Islet of Langerhans (tissue), 1 donor: ENCODE data around the gene PGAM5.

Experiments
- FAIRE-seq: peaks from one replicate; lab custom pipeline; 2011; peaks lifted over from hg19 to GRCh38; lab: Jason Lieb, UNC

Gene PGAM5

DNA sequence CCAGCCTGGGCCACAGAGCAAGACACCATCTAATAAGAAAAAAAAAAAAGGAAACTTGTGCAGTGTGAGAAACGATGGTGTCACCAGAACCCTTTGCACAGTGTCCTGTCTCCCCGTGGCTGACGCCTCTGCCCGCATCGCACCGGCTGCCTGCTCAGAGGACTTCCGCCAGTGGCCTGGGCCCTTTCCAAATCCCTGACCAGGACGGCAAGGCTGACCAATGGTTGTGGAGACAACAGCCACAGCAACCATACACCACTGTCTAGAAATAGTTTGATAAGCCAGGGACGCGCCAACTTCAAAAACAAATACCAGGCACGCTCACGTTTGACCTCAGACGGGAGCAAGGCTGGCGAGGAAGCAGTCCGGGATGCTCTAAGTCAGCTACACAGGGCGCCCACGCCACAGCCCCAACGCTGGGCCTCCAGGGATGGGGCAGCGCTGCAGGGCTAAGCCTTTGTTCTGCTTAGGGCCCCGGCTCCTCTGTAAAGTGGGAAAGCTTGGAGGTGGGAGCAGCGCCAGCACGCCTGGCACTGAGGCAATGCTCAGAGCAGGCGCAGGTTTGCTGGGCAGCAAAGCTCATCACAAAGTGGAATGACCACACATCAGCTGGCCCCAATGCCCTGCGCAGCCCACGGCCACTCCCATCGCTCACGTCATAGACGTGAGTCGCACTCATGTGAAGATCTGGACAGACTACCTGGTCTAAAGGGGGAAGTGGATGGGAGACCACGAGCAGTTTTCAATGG is 12.5 kb downstream of the PGAM5 start:
- FAIRE-seq = no peak

DNA sequence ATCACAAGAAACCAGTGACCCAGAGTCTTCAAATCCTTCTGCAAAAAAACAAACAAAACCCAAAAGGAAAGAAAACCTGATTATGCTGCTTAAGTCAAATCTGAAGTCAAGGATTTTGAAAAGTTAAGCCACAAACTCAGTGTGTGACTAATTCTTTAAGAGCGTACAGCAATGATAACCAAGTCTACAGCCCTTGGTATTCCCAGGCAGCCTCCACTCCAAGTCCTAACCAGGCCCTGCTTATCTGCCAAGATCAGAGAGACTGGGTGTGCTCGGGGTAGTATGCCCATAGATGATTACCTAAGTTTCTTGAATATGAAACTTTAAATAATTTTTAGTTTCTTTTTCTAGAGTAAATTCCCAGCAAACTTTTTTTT is 13.1 kb downstream of the PGAM5 start:
- no peak for FAIRE-seq

DNA sequence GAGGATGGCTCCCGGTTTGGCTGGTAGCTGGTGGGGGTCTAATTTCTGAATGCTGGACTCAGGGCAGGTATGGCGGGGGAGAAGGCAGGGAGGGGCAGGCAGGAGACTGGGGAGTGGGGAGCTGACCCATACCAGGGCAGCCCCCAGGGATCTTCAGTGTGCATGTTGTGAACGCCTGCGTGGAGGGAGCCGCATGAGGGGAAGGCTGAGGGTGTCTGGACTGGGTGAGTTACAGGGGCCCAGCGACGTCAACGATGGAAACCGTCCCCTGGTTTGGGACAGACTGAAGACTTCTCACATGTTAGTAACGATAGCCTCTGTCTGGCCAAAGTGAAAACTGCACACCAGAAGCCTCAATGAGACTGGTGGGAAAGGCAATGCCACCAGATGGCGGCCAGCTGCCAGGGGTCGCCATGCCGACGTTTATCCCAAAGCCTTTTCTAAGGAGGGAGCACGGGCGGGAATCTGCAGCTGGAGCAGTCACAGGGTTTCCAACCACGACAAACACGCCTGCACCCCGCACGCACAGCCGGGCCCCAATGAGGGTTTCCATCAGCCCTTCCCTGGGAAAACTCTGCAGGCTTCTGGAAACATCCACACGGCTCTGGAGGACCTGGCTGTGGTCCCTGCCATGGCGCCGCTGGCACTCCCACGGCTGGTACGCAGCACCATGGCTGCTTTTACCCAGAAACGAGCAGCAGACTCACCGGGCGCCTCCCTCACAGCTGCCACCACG is 14.0 kb downstream of the PGAM5 start:
- FAIRE-seq = no peak

- no peak for FAIRE-seq
Observed at GRCh38 chr12:132726386-132726785, 15.7 kb downstream of the PGAM5 start.

- FAIRE-seq = no peak
Observed at GRCh38 chr12:132727091-132727794, 16.6 kb downstream of the PGAM5 start.

DNA sequence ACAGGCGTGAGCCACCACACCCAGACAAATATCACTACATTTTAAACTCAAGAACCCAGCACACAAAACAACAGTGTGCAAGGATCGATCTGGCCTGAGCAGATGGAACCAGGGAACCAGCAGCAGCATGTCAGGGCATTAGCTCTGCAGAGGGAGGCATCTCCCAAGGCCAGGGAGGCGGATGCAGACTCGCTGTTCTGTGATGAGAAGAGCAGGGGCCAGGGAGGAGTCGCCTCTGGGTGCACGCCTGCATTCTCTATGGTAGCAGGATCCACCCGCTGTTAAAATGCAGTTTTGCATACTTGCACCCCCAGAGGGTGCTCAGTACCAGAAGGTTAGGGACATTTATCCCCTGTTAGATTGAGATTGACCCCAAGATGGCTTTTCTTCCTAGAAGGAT is 17.9 kb downstream of the PGAM5 start:
- no peak for FAIRE-seq

DNA sequence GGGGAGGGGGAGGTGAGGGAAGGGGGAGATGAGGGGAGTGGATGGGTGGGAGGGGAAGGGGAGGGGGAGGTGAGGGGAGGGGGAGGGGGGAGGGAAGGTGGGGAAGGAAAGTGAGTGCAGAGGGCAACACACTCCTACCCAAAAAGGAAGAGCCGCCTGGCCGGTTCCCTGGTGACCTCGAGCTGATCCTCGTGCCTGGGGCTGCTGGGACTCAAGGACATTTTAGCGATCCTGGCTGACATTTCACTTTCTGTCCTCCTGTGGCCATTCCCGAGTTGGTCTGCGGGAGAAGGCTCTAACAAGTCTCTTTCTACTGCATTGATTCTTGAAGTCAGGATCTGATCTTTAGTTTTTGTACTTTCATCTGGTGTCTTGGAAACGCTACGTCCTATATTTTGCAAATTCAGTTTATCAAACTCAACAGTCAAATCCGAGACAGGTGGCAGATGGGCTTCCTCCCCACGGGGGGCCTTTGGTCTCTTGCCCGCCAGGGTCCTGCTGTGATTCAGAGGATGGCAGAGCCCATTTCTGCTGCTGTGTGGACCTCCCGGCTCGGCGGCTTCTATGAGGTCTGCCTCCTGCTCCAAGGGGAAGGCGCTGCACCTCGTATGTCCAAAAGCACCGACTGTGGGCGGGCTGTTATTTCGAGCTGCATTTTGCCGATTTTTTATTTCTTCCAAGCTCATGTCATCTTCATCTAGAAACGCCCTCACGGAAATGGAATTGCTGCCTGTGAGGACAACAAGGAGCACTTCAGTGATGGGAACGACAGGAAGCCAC is 19.1 kb downstream of the PGAM5 start:
- no peak for FAIRE-seq

DNA sequence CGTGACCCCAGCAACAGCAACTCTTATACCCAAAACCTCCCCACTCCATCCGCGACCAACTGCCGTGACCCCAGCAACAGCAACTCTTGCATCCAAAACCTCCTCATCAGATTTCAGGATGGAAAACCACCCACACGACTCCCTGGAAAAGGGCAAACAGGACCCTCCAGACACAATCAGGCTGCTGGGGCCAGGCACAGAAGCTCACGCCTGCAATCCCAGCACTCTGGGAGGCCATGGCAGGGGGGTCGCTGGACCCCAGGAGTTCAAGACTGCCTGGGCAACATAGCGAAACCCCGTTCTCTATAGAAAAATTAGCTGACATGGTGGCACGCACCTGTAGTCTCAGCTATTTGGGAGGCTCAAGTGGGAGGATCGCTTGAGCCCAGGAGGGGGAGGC is 19.7 kb downstream of the PGAM5 start:
- no peak for FAIRE-seq

DNA sequence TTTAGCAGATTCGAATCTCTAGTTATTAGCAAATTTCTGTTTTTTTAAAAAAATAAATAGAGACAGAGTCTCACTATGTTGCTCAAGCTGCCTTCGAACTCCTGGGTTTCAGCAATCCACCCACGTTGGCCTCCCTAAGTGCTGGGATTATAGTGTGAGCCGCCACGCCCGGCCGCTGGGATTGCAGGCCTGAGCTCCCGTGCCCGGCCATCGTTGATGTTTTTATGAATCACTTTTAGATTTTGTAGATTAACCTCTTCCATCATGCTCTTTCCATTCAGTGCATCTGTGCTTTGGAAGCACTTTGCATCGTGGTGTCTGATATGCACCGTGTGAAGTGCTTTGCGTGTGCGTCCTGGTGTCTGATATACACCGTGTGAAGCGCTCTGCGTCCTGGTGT is 20.9 kb downstream of the PGAM5 start:
- FAIRE-seq = no peak

DNA sequence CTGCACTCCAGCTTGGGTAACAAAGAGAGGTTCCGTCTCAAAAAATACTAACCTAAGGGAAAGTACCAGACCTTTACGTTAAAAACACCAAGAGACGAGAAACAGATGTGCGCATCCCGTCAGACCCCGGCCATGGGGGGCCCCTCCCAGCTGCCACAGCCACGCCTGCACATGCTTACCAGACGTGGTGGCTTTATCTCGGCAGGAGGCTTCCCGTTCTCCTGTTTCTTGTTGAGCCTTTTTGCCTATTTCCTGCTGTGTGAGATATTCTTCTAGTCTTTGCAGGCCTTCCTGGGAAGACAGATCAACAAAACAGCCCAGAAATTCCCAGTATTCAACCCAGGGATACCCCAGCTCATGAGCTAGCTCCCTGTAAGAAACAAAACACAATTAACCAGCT is 23.6 kb downstream of the PGAM5 start:
- no peak for FAIRE-seq

GRCh38 chr12:132735496-132735895 is 24.9 kb downstream of the PGAM5 start:
- FAIRE-seq = no peak

- FAIRE-seq = no peak
Observed at GRCh38 chr12:132736378-132736777, 25.7 kb downstream of the PGAM5 start.

DNA sequence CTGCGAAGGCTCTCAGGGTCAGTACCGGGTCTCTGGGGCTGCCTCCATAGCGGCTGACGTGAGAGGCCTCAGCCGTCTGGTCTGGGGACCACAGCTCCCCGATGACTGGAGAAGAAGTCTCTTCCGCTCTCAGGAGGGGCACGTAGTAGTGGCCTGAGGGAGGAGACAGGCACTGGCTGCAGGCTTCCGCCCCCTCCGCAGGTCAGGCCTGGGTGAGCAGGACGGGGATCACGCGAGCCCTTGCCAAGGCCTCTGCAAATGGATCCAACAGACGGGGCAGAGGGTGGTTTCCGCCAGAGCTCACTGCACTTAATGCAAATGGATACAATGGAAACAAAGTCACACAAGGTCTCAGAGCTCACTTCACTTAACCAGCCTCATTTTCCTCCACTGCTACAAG is 26.3 kb downstream of the PGAM5 start:
- no peak for FAIRE-seq

- no peak for FAIRE-seq
Observed at GRCh38 chr12:132739600-132740312, 29.1 kb downstream of the PGAM5 start.

DNA sequence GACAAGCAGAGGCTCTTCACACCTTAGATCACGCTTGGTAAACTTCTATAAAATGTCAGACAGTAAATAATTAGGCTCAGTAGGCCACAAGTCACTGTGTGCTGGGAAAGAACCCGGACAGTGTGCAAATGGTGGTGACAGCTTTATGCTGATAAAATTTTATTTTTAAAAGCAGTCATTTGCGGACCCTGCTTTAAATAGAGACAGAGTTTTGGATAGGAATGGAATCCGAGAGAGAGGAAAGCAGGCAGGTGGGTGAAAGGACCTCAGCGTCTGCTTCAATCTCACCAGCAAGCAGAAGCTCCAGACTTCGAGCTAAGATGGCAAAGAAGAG is 29.6 kb downstream of the PGAM5 start:
- no peak for FAIRE-seq

DNA sequence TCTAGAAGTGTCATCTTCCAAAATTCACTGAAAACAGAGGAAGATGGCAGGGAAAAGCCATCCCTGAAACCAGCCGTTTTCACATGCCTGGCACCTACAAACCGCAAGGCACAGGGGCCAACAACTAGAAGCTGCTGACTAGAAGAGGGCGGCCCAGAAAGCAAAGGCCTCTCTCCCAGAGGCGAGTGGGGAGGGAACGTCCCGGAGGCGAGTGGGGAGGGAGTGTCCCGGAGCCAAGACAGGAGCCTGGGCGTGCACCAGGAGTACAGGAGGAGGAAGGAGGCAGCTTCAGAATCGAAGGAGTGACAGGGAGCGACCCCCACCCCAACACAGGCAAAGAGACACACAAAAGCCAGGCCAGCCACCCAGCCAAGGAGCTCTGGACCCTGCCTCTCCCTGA is 30.0 kb downstream of the PGAM5 start:
- FAIRE-seq = no peak

- no peak for FAIRE-seq
Observed at GRCh38 chr12:132741620-132742019, 31.0 kb downstream of the PGAM5 start.

DNA sequence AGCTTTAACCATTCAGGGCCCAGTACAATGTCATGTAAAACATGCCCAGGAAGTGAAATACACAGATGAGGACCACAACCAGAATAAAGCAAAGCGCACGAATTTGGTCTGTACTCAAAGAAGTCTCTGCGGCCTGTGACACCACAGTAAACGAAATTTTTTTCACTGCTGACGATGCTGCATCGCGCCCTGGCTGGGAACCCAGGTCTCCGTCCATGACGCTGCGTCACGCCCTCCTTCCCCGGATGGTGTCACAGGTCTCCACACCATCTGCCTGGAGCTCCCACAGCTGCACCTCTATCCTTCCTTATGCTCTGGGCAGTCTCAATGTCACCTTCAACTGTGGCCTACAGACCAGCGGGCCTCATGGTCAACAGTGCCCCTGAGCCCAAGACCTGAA is 33.2 kb downstream of the PGAM5 start:
- no peak for FAIRE-seq

GRCh38 chr12:132746613-132747012 is 36.0 kb downstream of the PGAM5 start:
- no peak for FAIRE-seq

DNA sequence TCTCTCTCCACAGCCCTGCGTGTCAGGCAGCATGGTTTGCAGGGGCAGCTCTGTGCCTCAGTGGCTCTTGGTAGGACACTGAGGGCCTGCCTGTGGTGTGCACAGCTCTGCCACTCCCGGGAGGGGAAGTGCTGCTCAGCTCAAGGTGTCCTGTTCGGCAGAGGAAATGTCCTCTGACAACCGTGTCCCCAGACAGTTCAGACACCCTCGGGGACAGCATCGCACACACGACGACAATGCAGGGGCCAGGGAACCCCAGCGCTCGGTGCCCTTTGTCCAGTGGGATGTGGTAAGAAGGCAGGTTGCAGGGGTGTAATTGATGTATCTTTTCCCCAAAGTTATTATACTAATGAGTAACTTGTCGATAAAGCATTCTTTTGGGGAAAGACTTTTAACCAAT is 36.8 kb downstream of the PGAM5 start:
- no peak for FAIRE-seq

DNA sequence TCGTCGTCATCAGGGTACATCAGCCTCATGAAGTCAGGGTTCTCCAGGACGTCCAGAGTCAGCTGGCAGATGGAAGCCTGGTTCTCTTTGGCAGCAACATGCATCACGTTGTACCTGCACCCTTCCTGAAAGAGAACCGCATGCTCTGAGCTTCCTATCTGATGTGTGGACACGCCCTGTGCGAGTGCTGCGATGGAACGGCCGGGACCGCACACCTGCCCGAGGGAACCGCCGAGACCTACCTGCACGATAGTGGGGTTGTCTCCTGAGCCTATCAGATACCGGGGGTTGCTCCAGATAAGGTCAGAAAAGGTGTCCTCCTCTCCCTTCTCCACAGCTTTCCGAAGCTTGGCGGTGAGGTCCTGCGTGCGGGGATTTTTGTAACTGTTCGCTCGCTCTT is 37.3 kb downstream of the PGAM5 start:
- no peak for FAIRE-seq

GRCh38 chr12:132748319-132748718 is 37.7 kb downstream of the PGAM5 start:
- FAIRE-seq = no peak
